NCI-H2107 treated with DMSO at 0.1 percent for 48 hours (cell line): ENCODE results near the gene KIR2DL4.
"Not testable (repeated sequence)": the region's sequence is repeated elsewhere in the genome, so short reads cannot be mapped to it uniquely, and the experiment has no call there.

Experiments used
- DNase-seq: peaks from one replicate; lab custom pipeline; 2025; ENCODE audit not compliant: unreplicated experiment; lab: John Stamatoyannopoulos, UW

KIR2DL4 gene

GRCh38 chr19:54804101-54804500 lies 691 bp downstream of the KIR2DL4 start:
- DNase-seq: no peak

GRCh38 chr19:54804571-54804970 lies 1.2 kb downstream of the KIR2DL4 start:
- no peak for DNase-seq

GRCh38 chr19:54805665-54806515 lies 2.5 kb downstream of the KIR2DL4 start:
- no peak for DNase-seq

GRCh38 chr19:54806516-54806838 lies 3.1 kb downstream of the KIR2DL4 start:
- DNase-seq: no peak

GRCh38 chr19:54814571-54814970 lies 11.2 kb downstream of the KIR2DL4 start:
- DNase-seq: not testable (repeated sequence)

- DNase-seq: not testable (repeated sequence)
Observed at GRCh38 chr19:54816251-54816650, 12.8 kb downstream of the KIR2DL4 start, which contains the start of gene KIR3DL1. KIR3DL1 (plus strand) TSS chr19:54816468.

GRCh38 chr19:54817670-54818536 lies 14.5 kb downstream of the KIR2DL4 start:
- DNase-seq: no peak

- not testable (repeated sequence) for DNase-seq
Observed at GRCh38 chr19:54824416-54824815, 21.0 kb downstream of the KIR2DL4 start.

- not testable (repeated sequence) for DNase-seq
Observed at GRCh38 chr19:54825326-54825725, 21.9 kb downstream of the KIR2DL4 start.

- DNase-seq: not testable (repeated sequence)
Observed at GRCh38 chr19:54828064-54828463, 24.7 kb downstream of the KIR2DL4 start.

- DNase-seq: not testable (repeated sequence)
Observed at GRCh38 chr19:54832496-54832895, 29.1 kb downstream of the KIR2DL4 start, which contains the start of gene KIR2DS4. KIR2DS4 (plus strand) TSS chr19:54832676.

GRCh38 chr19:54835126-54835525 lies 31.7 kb downstream of the KIR2DL4 start:
- not testable (repeated sequence) for DNase-seq

- DNase-seq: not testable (repeated sequence)
Observed at GRCh38 chr19:54837522-54837921, 34.1 kb downstream of the KIR2DL4 start.

- not testable (repeated sequence) for DNase-seq
Observed at GRCh38 chr19:54843171-54843570, 39.8 kb downstream of the KIR2DL4 start.

- DNase-seq: not testable (repeated sequence)
Observed at GRCh38 chr19:54850061-54850640, 46.7 kb downstream of the KIR2DL4 start, which contains the start of gene KIR3DL2. KIR3DL2 (plus strand) TSS chr19:54850443; CDS start chr19:54850476, 33 bp downstream.

GRCh38 chr19:54850930-54851329 lies 47.5 kb downstream of the KIR2DL4 start:
- DNase-seq: no peak

GRCh38 chr19:54851353-54851752 lies 47.9 kb downstream of the KIR2DL4 start:
- no peak for DNase-seq

- not testable (repeated sequence) for DNase-seq
Observed at GRCh38 chr19:54855241-54855640, 51.8 kb downstream of the KIR2DL4 start.

GRCh38 chr19:54858476-54858875 lies 55.1 kb downstream of the KIR2DL4 start:
- not testable (repeated sequence) for DNase-seq

GRCh38 chr19:54859421-54859820 lies 56.0 kb downstream of the KIR2DL4 start:
- not testable (repeated sequence) for DNase-seq

GRCh38 chr19:54863459-54863858 lies 60.0 kb downstream of the KIR2DL4 start:
- not testable (repeated sequence) for DNase-seq
